Transverse colon (tissue), 4 donors: ENCODE data around the gene OSCP1. TPM values are rescaled to one million over a fixed set of nuclear protein-coding genes. Genes with fewer than 3 reads are reported as not detected.

ENCODE experiments used
- DNase-seq: peaks from one replicate; pipeline ENCODE4 v3.0.0-alpha.2; 2019
- H3K27ac ChIP-seq, 4 donors: fragments of 200-600 bp; sonication (generic); 2 replicates each; pipeline ENCODE4 v1.5.1; 2016 to 2018; ENCODE audit warnings: inconsistent platforms in 4 of 4
- H3K27me3 ChIP-seq: fragments of 200-600 bp; sonication (generic); 2 replicates; pipeline ENCODE4 v1.5.1; 2017; ENCODE audit warnings: inconsistent platforms
- H3K36me3 ChIP-seq, 4 donors: fragments of 200-600 bp; sonication (generic); 2 replicates each; pipeline ENCODE4 v1.5.1; 2017 to 2019; ENCODE audit warnings: inconsistent platforms in 4 of 4
- H3K4me1 ChIP-seq, 4 donors: fragments of 200-600 bp; sonication (generic); 2 replicates each; pipeline ENCODE4 v1.5.1; 2017 to 2020; ENCODE audit warnings: inconsistent platforms in 4 of 4
- H3K4me3 ChIP-seq, 4 donors: fragments of 200-600 bp; sonication (generic); 1 replicate in 1 of 4; 2 replicates in 3 of 4; pipeline versions ENCODE4 v1.5.1 to v1.6.1; 2017 to 2019; ENCODE audit warnings: inconsistent platforms in 4 of 4
- H3K9me3 ChIP-seq, 2 donors: fragments of 200-600 bp; sonication (generic); 2 replicates each; pipeline ENCODE4 v1.5.1; 2017 to 2019; ENCODE audit warnings: inconsistent platforms in 2 of 2
- CTCF ChIP-seq, 5 experiments: fragments of 200-600 bp in 3 of 5; fragments of 450-650 bp in 2 of 5; sonication (generic) in 3 of 5; IDR thresholded peaks; 1 replicate in 2 of 5; 2 replicates in 3 of 5; pipeline ENCODE4 v1.5.1; 2016 to 2017; ENCODE audit warnings: antibody characterized with exemption in 5 of 5, inconsistent platforms in 3 of 5, mild to moderate bottlenecking in 2 of 5, moderate library complexity in 1 of 5
- EP300 ChIP-seq: sonication (generic); formaldehyde crosslinking; IDR thresholded peaks from one replicate; pipeline ENCODE4 v1.6.1; 2017; ENCODE audit warnings: antibody characterized with exemption, low read depth
- POLR2A ChIP-seq: fragments of 450-650 bp; IDR thresholded peaks from one replicate; pipeline ENCODE4 v1.6.1; 2016; ENCODE audit warnings: antibody characterized with exemption, mild to moderate bottlenecking, moderate library complexity
- POLR2AphosphoS5 ChIP-seq, 3 donors: sonication (generic); formaldehyde crosslinking; IDR thresholded peaks; one replicate each; pipeline ENCODE4 v1.6.1; 2016; ENCODE audit warnings: antibody characterized with exemption in 3 of 3
- WGBS, 2 donors: methylation state at CpG; one replicate each; pipeline ENCODE4 v1.1.5; 2018; ENCODE audit warnings: low coverage in 1 of 2; 5-methylcytosine and 5-hydroxymethylcytosine counted together
- in situ Hi-C, 4 donors: fragments of 200-750 bp; cut with MboI; loops; one replicate each; pipeline versions ENCODE4 v1.15.0 to v1.15.1; 2017; ENCODE audit warnings: low sequenced_read_pairs in 3 of 4, low pct_ligation_motif_present in 1 of 4, low pct_unique_long_range_greater_than_20kb in 1 of 4
- intact Hi-C: fragments of 100-400 bp; cut with DNase I; formaldehyde crosslinking; loops from one replicate; pipeline ENCODE4 v1.15.1; 2023; ENCODE audit warnings: low total_unique reads
- total RNA-seq, 4 donors: library from RNA; depleted of rRNA; stranded (reverse); fragments of >200 nt; gene quantifications; one replicate each; pipeline ENCODE4 v1.1.0, GENCODE V29; 2016

OSCP1 gene
- total RNA-seq, 4 donors from 2014 or later, result 1.2 to 4.8 (median 3.7) TPM; not detected in 1

GRCh38 chr1:36442337-36442736 lies 7.9 kb downstream of the OSCP1 start:
- TF ChIP-seq POLR2A (no peak), CTCF (IDR thresholded peaks at IDR 0.05) (no peak), EP300 (no peak), POLR2AphosphoS5 (IDR thresholded peaks at IDR 0.05) (no peak)
- no peak overlapping the region for H3K27ac ChIP-seq
- H3K4me1 ChIP-seq, result no peaks in the 10 kb centered on the region
- H3K36me3 ChIP-seq, result no peaks in the 10 kb centered on the region
- no peaks in the 10 kb centered on the region for H3K27me3 ChIP-seq
- no peak for DNase-seq
- in situ Hi-C loops, result no loop called here
- intact Hi-C loops, result no loop called here
- WGBS, 2 donors, result 81 to 91% methylated on average over 3 of the region's 3 CpGs
- H3K9me3 ChIP-seq, result no peaks in the 10 kb centered on the region
- H3K4me3 ChIP-seq, result no peak overlapping the region

GRCh38 chr1:36440646-36441045 lies 9.6 kb downstream of the OSCP1 start:
- no peak overlapping the region for H3K4me3 ChIP-seq
- H3K27ac ChIP-seq, result no peak overlapping the region
- TF ChIP-seq POLR2A, result no peak
- TF ChIP-seq CTCF (IDR thresholded peaks at IDR 0.05), result no peak
- no peak for TF ChIP-seq EP300
- no peak for TF ChIP-seq POLR2AphosphoS5 (IDR thresholded peaks at IDR 0.05)
- H3K9me3 ChIP-seq, result no peaks in the 10 kb centered on the region
- no peaks in the 10 kb centered on the region for H3K36me3 ChIP-seq
- in situ Hi-C loops, result no loop called here
- intact Hi-C loops, result no loop called here
- no peaks in the 10 kb centered on the region for H3K27me3 ChIP-seq
- DNase-seq, result no peak
- 91 to 92% methylated on average over 1 to 3 of the region's 3 CpGs for WGBS, 2 donors
- H3K4me1 ChIP-seq, result no peaks in the 10 kb centered on the region

GRCh38 chr1:36440044-36440443 lies 10.2 kb downstream of the OSCP1 start:
- WGBS, 2 donors, result 64 to 65% methylated on average over 2 to 3 of the region's 3 CpGs
- DNase-seq, result no peak
- no peak for TF ChIP-seq CTCF (IDR thresholded peaks at IDR 0.05)
- H3K27ac ChIP-seq, result no peak overlapping the region
- H3K4me3 ChIP-seq, result no peak overlapping the region
- intact Hi-C loops, result no loop called here
- in situ Hi-C loops, result no loop called here
- H3K9me3 ChIP-seq, result no peaks in the 10 kb centered on the region
- H3K4me1 ChIP-seq, result no peaks in the 10 kb centered on the region
- no peaks in the 10 kb centered on the region for H3K36me3 ChIP-seq
- no peaks in the 10 kb centered on the region for H3K27me3 ChIP-seq

- H3K9me3 ChIP-seq, result no peaks in the 10 kb centered on the region
- in situ Hi-C loops (no loop called here), intact Hi-C loops (no loop called here)
- H3K27ac ChIP-seq, result no peak overlapping the region
- no peaks in the 10 kb centered on the region for H3K4me1 ChIP-seq
- no peak for TF ChIP-seq EP300
- no peak for TF ChIP-seq POLR2A
- TF ChIP-seq POLR2AphosphoS5 (IDR thresholded peaks at IDR 0.05), result no peak
- no peak for TF ChIP-seq CTCF (IDR thresholded peaks at IDR 0.05)
- DNase-seq, result no peak
- no peaks in the 10 kb centered on the region for H3K36me3 ChIP-seq
- no peaks in the 10 kb centered on the region for H3K27me3 ChIP-seq
- H3K4me3 ChIP-seq, result no peak overlapping the region
- 84% methylated on average over 4 of the region's 4 CpGs; no CpG with 5 or more reads in 1 of the 2 donors for WGBS, 2 donors
Measured at GRCh38 chr1:36438715-36439114, 11.5 kb downstream of the OSCP1 start.
